Mammary epithelial cell (primary cell): ENCODE measurements around the gene NTHL1.

Source experiments
- CTCF ChIP-seq, 2 donors: IDR thresholded peaks in 1 of 2; conservative IDR thresholded peaks in 1 of 2; 2 replicates each; pipeline ENCODE4 v1.5.1; 2011 to 2012; ENCODE audit warnings: inconsistent platforms in 2 of 2, low read length in 2 of 2, mild to moderate bottlenecking in 2 of 2, control low read depth in 1 of 2, low read depth in 1 of 2; ENCODE audit not compliant: insufficient read depth in 1 of 2; ENCODE audit errors: extremely low read depth in 1 of 2
- EZH2 ChIP-seq: IDR thresholded peaks from 2 replicates; pipeline ENCODE4 v1.6.1; 2012; ENCODE audit warnings: low read length, inconsistent platforms, borderline replicate concordance

GRCh38 chr16:2037647-2038381 lies 9.8 kb downstream of the NTHL1 start:
- TF ChIP-seq CTCF (conservative IDR thresholded peaks at IDR 0.05 in 1 of 2, IDR thresholded peaks at IDR 0.05 in 1 of 2; ENCODE audit: extremely low read depth in 1 of 2, insufficient read depth in 1 of 2, low read depth in 1 of 2, low read length in 2 of 2) (no peak), EZH2 (no peak)
